Spleen (tissue), 11 donors: Measurements from ENCODE around the gene LHB. TPM values are rescaled to one million over a fixed set of nuclear protein-coding genes. Genes with fewer than 3 reads are reported as not detected.
A peak's percentile ranks its signal among the peaks of the same experiment; 100 is the strongest.

Source experiments
- DNase-seq: peaks from one replicate; pipeline ENCODE4 v3.0.0-alpha.2; 2020
- H3K27ac ChIP-seq, 8 donors: fragments of 200-600 bp; sonication (generic) in 7 of 8; 1 replicate in 4 of 8; 2 replicates in 4 of 8; pipeline versions ENCODE4 v1.5.0 to v1.8.0; 2016 to 2021; ENCODE audit warnings: inconsistent platforms in 4 of 8, mild to moderate bottlenecking in 4 of 8, moderate library complexity in 1 of 8
- H3K27me3 ChIP-seq, 7 donors: fragments of 200-600 bp; sonication (generic) in 6 of 7; replicated peaks in 1 of 7; 1 replicate in 4 of 7; 2 replicates in 3 of 7; pipeline versions ENCODE4 v1.5.0 to v1.8.0; 2016 to 2021; ENCODE audit warnings: inconsistent platforms in 3 of 7, mild to moderate bottlenecking in 1 of 7
- H3K36me3 ChIP-seq, 6 donors: fragments of 200-600 bp; sonication (generic) in 5 of 6; 1 replicate in 4 of 6; 2 replicates in 2 of 6; pipeline versions ENCODE4 v1.5.0 to v1.8.0; 2016 to 2021; ENCODE audit warnings: inconsistent platforms in 2 of 6
- H3K4me1 ChIP-seq, 6 donors: fragments of 200-600 bp; sonication (generic) in 5 of 6; 1 replicate in 3 of 6; 2 replicates in 3 of 6; pipeline versions ENCODE4 v1.5.0 to v1.8.0; 2016 to 2021; ENCODE audit warnings: inconsistent platforms in 3 of 6
- H3K4me3 ChIP-seq, 8 donors: fragments of 200-600 bp; sonication (generic) in 7 of 8; 1 replicate in 4 of 8; 2 replicates in 4 of 8; pipeline versions ENCODE4 v1.5.0 to v1.8.0; 2016 to 2021; ENCODE audit warnings: inconsistent platforms in 4 of 8, mild to moderate bottlenecking in 4 of 8, moderate library complexity in 2 of 8
- H3K9me3 ChIP-seq, 8 donors: fragments of 200-600 bp; sonication (generic) in 7 of 8; 1 replicate in 4 of 8; 2 replicates in 4 of 8; pipeline versions ENCODE4 v1.5.0 to v1.8.0; 2016 to 2021; ENCODE audit warnings: inconsistent platforms in 4 of 8
- CTCF ChIP-seq, 11 experiments: fragments of 200-600 bp in 7 of 11; fragments of 450-650 bp in 4 of 11; sonication (generic) in 4 of 11; IDR thresholded peaks in 8 of 11; conservative IDR thresholded peaks in 3 of 11; 1 replicate in 7 of 11; 2 replicates in 4 of 11; pipeline versions ENCODE4 v1.4.0 to v1.8.0; 2016 to 2021; ENCODE audit warnings: antibody characterized with exemption in 11 of 11, inconsistent platforms in 4 of 11, mild to moderate bottlenecking in 1 of 11
- POLR2A ChIP-seq, 3 donors: fragments of 450-650 bp; IDR thresholded peaks; one replicate each; pipeline ENCODE4 v1.5.1; 2017; ENCODE audit warnings: antibody characterized with exemption in 3 of 3, mild to moderate bottlenecking in 1 of 3
- POLR2AphosphoS5 ChIP-seq, 3 donors: sonication (generic); formaldehyde crosslinking; IDR thresholded peaks; one replicate each; pipeline ENCODE4 v1.5.1; 2017; ENCODE audit warnings: antibody characterized with exemption in 3 of 3
- WGBS, 5 donors: extraction: QIAGEN DNeasy Blood & Tissue Kit in 3 of 5; methylation state at CpG; one replicate each; pipeline versions ENCODE4 v1.1.5 to v1.1.7; 2013 to 2018; 5-methylcytosine and 5-hydroxymethylcytosine counted together
- intact Hi-C: fragments of 100-400 bp; cut with DNase I; formaldehyde crosslinking; loops from one replicate; pipeline ENCODE4 v1.15.0; 2023; ENCODE audit warnings: low total_unique reads
- polyA plus RNA-seq, 3 donors: library from polyadenylated mRNA; stranded (reverse); fragments of 200-250 nt; gene quantifications; one replicate each; pipeline ENCODE4 v1.2.1, GENCODE V29; 2013
- total RNA-seq, 7 donors: library from RNA; depleted of rRNA in 3 of 7; stranded (reverse); fragments of >200 nt in 3 of 7; fragmentation: NEBNext Ultra II Directional in 4 of 7; extraction: Animal tissue kit (Norgen Biotek cat#: 25700) in 4 of 7; gene quantifications; one replicate each; pipeline versions ENCODE4 v1.1.0 to v1.2.1, GENCODE V29; 2016 to 2021
- donor health status: healthy with polysubstance abuse.
- donor health status: DM: no; HTN: no; CAD: no; lungs with moderate emphysema.
- donor health status: DM: no; HTN: no; CAD: no.
- donor health status: Bipolar disorder and iron deficiency.
- donor health status: healthy.
- donor health status: DM: no; HTN: no; CAD: no.
- donor health status: DM: yes; HTN: yes; CAD: no.

The LHB gene
- total and polyA plus RNA-seq, 10 donors, result 0.50 to 1.5 (median 1.1) TPM; not detected in 6

GRCh38 chr19:48977061-48977460 is 39.8 kb downstream of the LHB start:
- Histone ChIP-seq H3K4me3 (no peak overlapping the region), H3K9me3 (no peaks in the 10 kb centered on the region), H3K27ac (no peak overlapping the region), H3K4me1 (no peaks in the 10 kb centered on the region), H3K27me3 (no peaks in the 10 kb centered on the region), H3K36me3 (peaks cover 0 to 98% (median 32%) of the 10 kb centered on the region in 6 donors)
- intact Hi-C loops, result no loop called here
- WGBS, 5 donors, result 59 to 83% (median 72%) methylated on average over 2 of the region's 2 CpGs
- no peak for DNase-seq
- TF ChIP-seq CTCF (IDR thresholded peaks at IDR 0.05 in 8 of 11, conservative IDR thresholded peaks at IDR 0.05 in 3 of 11), result no peak

GRCh38 chr19:48975947-48976847 is 40.7 kb downstream of the LHB start:
- intact Hi-C loops, result no loop called here
- Histone ChIP-seq H3K27ac (no peak overlapping the region), H3K27me3 (no peaks in the 10 kb centered on the region), H3K9me3 (no peaks in the 10 kb centered on the region), H3K4me1 (peaks cover 0 to 3% (median under 1%) of the 10 kb centered on the region in 6 donors), H3K4me3 (no peak overlapping the region), H3K36me3 (peaks cover 0 to 97% (median 25%) of the 10 kb centered on the region in 6 donors)
- DNase-seq, result no peak
- WGBS, 5 donors, result 84 to 91% (median 89%) methylated on average over 13 of the region's 13 CpGs
- no peak for TF ChIP-seq POLR2A (IDR thresholded peaks at IDR 0.05)
- peak in 1 of 11 experiments; percentile 22 for TF ChIP-seq CTCF (IDR thresholded peaks at IDR 0.05 in 8 of 11, conservative IDR thresholded peaks at IDR 0.05 in 3 of 11)

GRCh38 chr19:48970923-48971395 is 45.9 kb downstream of the LHB start:
- intact Hi-C loops, result no loop called here
- TF ChIP-seq CTCF (IDR thresholded peaks at IDR 0.05 in 8 of 11, conservative IDR thresholded peaks at IDR 0.05 in 3 of 11) (peak; percentile 78 to 99 (median 95)), POLR2AphosphoS5 (IDR thresholded peaks at IDR 0.05) (peak; percentile 62 to 78 (median 77)), POLR2A (IDR thresholded peaks at IDR 0.05) (no peak)
- H3K36me3 ChIP-seq, result peaks cover 3 to 95% (median 49%) of the 10 kb centered on the region in 6 donors
- no peaks in the 10 kb centered on the region for H3K27me3 ChIP-seq
- H3K9me3 ChIP-seq, result no peaks in the 10 kb centered on the region
- 15 to 16% (median 16%) methylated on average over 19 of the region's 19 CpGs for WGBS, 5 donors
- DNase-seq, result peak; percentile 95
- peak overlapping the region in 3 of 8 donors; percentile 27 to 41 (median 31) for H3K27ac ChIP-seq
- H3K4me1 ChIP-seq, result peaks cover 15 to 54% (median 38%) of the 10 kb centered on the region in 6 donors
- H3K4me3 ChIP-seq, result no peak overlapping the region

- H3K4me3 ChIP-seq, result no peak overlapping the region
- H3K9me3 ChIP-seq, result no peaks in the 10 kb centered on the region
- no peak for TF ChIP-seq POLR2A (IDR thresholded peaks at IDR 0.05)
- no peak for TF ChIP-seq CTCF (IDR thresholded peaks at IDR 0.05 in 8 of 11, conservative IDR thresholded peaks at IDR 0.05 in 3 of 11)
- no peak for TF ChIP-seq POLR2AphosphoS5 (IDR thresholded peaks at IDR 0.05)
- DNase-seq, result no peak
- WGBS, 5 donors, result 87 to 94% (median 90%) methylated on average over 22 to 23 of the region's 23 CpGs
- peaks cover 15 to 55% (median 40%) of the 10 kb centered on the region in 6 donors for H3K4me1 ChIP-seq
- intact Hi-C loops, result no loop called here
- H3K36me3 ChIP-seq, result peaks cover 3 to 91% (median 50%) of the 10 kb centered on the region in 6 donors
- H3K27me3 ChIP-seq, result no peaks in the 10 kb centered on the region
- peak overlapping the region in 3 of 8 donors; percentile 27 to 41 (median 31) for H3K27ac ChIP-seq
Observed at GRCh38 chr19:48970139-48970766, 46.6 kb downstream of the LHB start.
